ENCODE results near the gene ZNF335. TPM values are rescaled to one million over a fixed set of nuclear protein-coding genes. Genes with fewer than 3 reads are reported as not detected.

ZNF335 gene
- total RNA-seq, 1 donor from 2014 or later = 49.6 TPM

DNA sequence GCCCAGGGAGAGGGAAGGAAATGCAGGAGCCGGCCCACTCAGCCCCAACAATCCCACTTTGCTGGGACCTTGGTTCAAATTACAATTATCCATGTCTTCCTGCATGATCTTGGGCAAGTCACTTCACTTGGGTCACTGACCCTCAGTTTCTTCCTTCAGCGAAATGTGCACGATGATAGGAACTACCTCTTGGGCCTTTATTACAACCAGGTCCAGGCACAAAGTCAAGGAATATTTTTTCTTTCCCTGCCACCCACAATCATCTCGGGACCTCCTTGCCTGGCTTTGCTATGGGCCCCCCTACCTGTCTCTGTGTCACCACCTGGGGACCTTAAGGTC is 59.7 kb downstream of the ZNF335 start:
- DNase-seq = no peak
- intact Hi-C loops (cut with micrococcal nuclease) = no loop called here
- no peak for ATAC-seq (ENCODE audit: low read depth)
- TF ChIP-seq, protein P1, sequence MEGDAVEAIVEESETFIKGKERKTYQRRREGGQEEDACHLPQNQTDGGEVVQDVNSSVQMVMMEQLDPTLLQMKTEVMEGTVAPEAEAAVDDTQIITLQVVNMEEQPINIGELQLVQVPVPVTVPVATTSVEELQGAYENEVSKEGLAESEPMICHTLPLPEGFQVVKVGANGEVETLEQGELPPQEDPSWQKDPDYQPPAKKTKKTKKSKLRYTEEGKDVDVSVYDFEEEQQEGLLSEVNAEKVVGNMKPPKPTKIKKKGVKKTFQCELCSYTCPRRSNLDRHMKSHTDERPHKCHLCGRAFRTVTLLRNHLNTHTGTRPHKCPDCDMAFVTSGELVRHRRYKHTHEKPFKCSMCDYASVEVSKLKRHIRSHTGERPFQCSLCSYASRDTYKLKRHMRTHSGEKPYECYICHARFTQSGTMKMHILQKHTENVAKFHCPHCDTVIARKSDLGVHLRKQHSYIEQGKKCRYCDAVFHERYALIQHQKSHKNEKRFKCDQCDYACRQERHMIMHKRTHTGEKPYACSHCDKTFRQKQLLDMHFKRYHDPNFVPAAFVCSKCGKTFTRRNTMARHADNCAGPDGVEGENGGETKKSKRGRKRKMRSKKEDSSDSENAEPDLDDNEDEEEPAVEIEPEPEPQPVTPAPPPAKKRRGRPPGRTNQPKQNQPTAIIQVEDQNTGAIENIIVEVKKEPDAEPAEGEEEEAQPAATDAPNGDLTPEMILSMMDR (IDR thresholded peaks at IDR 0.05) = no peak
- CTCF ChIA-PET = no interaction called here
- Mint-ChIP-seq H3K9me3 (no peaks in the 10 kb centered on the region), H3K36me3 (ENCODE audit: low read depth) (no peaks in the 10 kb centered on the region), H3K4me1 (peaks cover 31% of the 10 kb centered on the region), H3K4me3 (peak overlapping the region; percentile 36), H3K27me3 (peaks cover 12% of the 10 kb centered on the region), H3K27ac (peak overlapping the region; percentile 30)
- POLR2A ChIA-PET = interaction anchor here (2.6 to 3.7 kb wide), 3 partner anchors 22 to 59 kb away, joined by 9 to 68 read pairs (median 9); partner anchors contain the start of genes ACOT8, PCIF1, ZNF335 and ZSWIM3

- Mint-ChIP-seq H3K9me3 (no peaks in the 10 kb centered on the region), H3K36me3 (ENCODE audit: low read depth) (no peaks in the 10 kb centered on the region), H3K27me3 (peaks cover 12% of the 10 kb centered on the region), H3K27ac (peak within 1 kb of the TSS; percentile 83), H3K4me3 (peak within 1 kb of the TSS; percentile 90), H3K4me1 (peaks cover 31% of the 10 kb centered on the region)
- ChIA-PET POLR2A (interaction anchor here (1.0 to 3.7 kb wide), 6 partner anchors 10 to 60 kb away, joined by 3 to 68 read pairs (median 9); partner anchors contain the start of genes ACOT8, CTSA, NEURL2 and PCIF1), CTCF (interaction anchor here (1.0 kb wide), 1 partner anchor 21 kb away, joined by 3 read pairs; the partner anchor contains the start of genes CTSA and NEURL2)
- ATAC-seq (ENCODE audit: low read depth) (no peak), DNase-seq (peak; percentile 36)
- intact Hi-C loops (cut with micrococcal nuclease) = loop anchor here (1.0 to 2.0 kb wide), 6 partner anchors 24 to 495 kb away; partner anchors contain the start of genes ACOT8, ELMO2, UBE2C and ZSWIM1
- TF ChIP-seq, protein P1 (IDR thresholded peaks at IDR 0.05) = no peak
Observed at GRCh38 chr20:45911486-45912343, 60.3 kb downstream of the ZNF335 start, which contains the start of gene PLTP. Gene PLTP, minus strand, starts transcription at chr20:45912155. Its CDS starts 703 bp downstream, at chr20:45911452.

DNA sequence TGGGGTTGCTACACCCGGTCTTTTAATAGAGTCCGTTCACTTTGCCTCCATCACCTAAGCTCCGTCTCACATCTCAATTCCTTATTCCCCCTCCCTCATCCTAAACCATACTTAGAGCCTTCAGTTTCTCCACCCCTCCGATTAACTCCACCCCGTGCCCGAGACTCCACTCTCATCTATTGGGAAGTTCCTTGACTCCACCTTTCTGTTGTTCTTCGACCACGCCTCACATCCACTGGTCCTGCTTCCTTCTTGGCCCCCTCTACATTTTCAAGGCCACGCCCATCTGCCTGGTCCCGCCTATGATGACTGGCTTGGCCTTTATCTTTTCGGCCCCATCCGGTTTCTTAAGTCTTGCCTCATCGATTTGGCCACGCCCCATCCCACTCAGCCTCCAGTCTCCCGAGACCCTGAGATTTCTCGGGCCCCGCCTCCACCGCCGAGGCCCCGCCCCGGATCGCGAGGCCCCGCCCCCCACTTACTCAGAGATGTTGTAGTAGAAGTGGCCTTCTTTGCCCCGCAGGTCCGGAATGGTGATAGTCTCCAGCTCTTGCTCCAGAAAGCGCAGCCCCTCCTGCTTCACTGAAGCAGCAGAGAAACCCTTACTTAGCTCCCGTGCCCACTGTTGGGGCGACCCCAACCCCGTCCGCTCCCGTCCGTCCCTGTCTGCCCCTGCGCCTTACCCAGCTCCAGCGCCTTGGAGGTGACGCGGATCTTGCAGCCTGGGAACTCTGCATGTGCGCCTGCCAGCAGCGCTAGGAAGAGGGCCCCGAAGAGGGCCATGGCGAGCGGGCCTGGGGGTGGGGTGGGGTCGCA is 61.1 kb downstream of the ZNF335 start:
- H3K9me3 Mint-ChIP-seq = no peaks in the 10 kb centered on the region
- peaks cover 6% of the 10 kb centered on the region for H3K27me3 Mint-ChIP-seq
- DNase-seq (peak; percentile 97), ATAC-seq (ENCODE audit: low read depth) (peak; percentile 92)
- CTCF ChIA-PET = interaction anchor here (1.0 kb wide), 1 partner anchor 20 kb away, joined by 3 read pairs; the partner anchor contains the start of genes CTSA and NEURL2
- H3K27ac Mint-ChIP-seq = peak overlapping the region; percentile 83
- H3K4me3 Mint-ChIP-seq = peak overlapping the region; percentile 90
- H3K36me3 Mint-ChIP-seq (ENCODE audit: low read depth) = no peaks in the 10 kb centered on the region
- intact Hi-C loops (cut with micrococcal nuclease) = loop anchor here (1.0 to 2.0 kb wide), 7 partner anchors 20 to 496 kb away; partner anchors contain the start of genes ACOT8, CTSA, ELMO2 and NEURL2
- POLR2A ChIA-PET = interaction anchor here (0.6 to 3.7 kb wide), 10 partner anchors 9 to 941 kb away, joined by 3 to 68 read pairs (median 6); partner anchors contain the start of genes ACOT8, CTSA, NEURL2 and PCIF1
- TF ChIP-seq, protein P1 (IDR thresholded peaks at IDR 0.05) = no peak
- peaks cover 31% of the 10 kb centered on the region for H3K4me1 Mint-ChIP-seq

- peaks cover 31% of the 10 kb centered on the region for H3K4me1 Mint-ChIP-seq
- TF ChIP-seq, protein P1 (IDR thresholded peaks at IDR 0.05) = no peak
- H3K27ac Mint-ChIP-seq = peak overlapping the region; percentile 83
- peaks cover 6% of the 10 kb centered on the region for H3K27me3 Mint-ChIP-seq
- intact Hi-C loops (cut with micrococcal nuclease) = loop anchor here (1.0 to 2.0 kb wide), 3 partner anchors 19 to 497 kb away; partner anchors contain the start of genes CTSA, ELMO2 and NEURL2
- ChIA-PET CTCF (interaction anchor here (1.0 kb wide), 1 partner anchor 20 kb away, joined by 4 read pairs; no protein-coding TSS in a partner anchor), POLR2A (interaction anchor here (0.6 to 3.7 kb wide), 8 partner anchors 16 to 940 kb away, joined by 3 to 68 read pairs (median 8); partner anchors contain the start of genes ACOT8, CTSA, NEURL2 and PCIF1)
- DNase-seq = no peak
- peak overlapping the region; percentile 90 for H3K4me3 Mint-ChIP-seq
- H3K9me3 Mint-ChIP-seq = no peaks in the 10 kb centered on the region
- H3K36me3 Mint-ChIP-seq (ENCODE audit: low read depth) = no peaks in the 10 kb centered on the region
- ATAC-seq (ENCODE audit: low read depth) = no peak
Observed at GRCh38 chr20:45909817-45910669, 62.0 kb downstream of the ZNF335 start.

Measured in activated B cell treated with CpG ODN at 0.5 μM for 24 hours (primary cell).